ENCODE measurements around the gene DOCK6.

The DOCK6 gene

GRCh38 chr19:11273989-11274388, 11.7 kb upstream of the DOCK6 start:
- DNase-seq (ENCODE audit: low read depth, low spot score) = no peak

GRCh38 chr19:11273296-11273695, 11.0 kb upstream of the DOCK6 start:
- DNase-seq (ENCODE audit: low read depth, low spot score) = no peak

- no peak for DNase-seq (ENCODE audit: low read depth, low spot score)
These were observed 7.1 kb upstream of the DOCK6 start for GRCh38 chr19:11269408-11269807.

GRCh38 chr19:11268783-11269267, 6.5 kb upstream of the DOCK6 start:
- DNase-seq (ENCODE audit: low read depth, low spot score) = no peak

- no peak for DNase-seq (ENCODE audit: low read depth, low spot score)
These were observed 5.2 kb upstream of the DOCK6 start for GRCh38 chr19:11267316-11268085.

- no peak for DNase-seq (ENCODE audit: low read depth, low spot score)
These were observed 3.5 kb upstream of the DOCK6 start for GRCh38 chr19:11265785-11266236.

GRCh38 chr19:11265177-11265784, 3.0 kb upstream of the DOCK6 start:
- DNase-seq (ENCODE audit: low read depth, low spot score) = no peak

- no peak for DNase-seq (ENCODE audit: low read depth, low spot score)
These were observed 2.3 kb upstream of the DOCK6 start for GRCh38 chr19:11264452-11265176.

GRCh38 chr19:11263726-11264125, 1.4 kb upstream of the DOCK6 start:
- no peak for DNase-seq (ENCODE audit: low read depth, low spot score)

GRCh38 chr19:11261431-11261970, 823 bp downstream of the DOCK6 start:
- no peak for DNase-seq (ENCODE audit: low read depth, low spot score)

- no peak for DNase-seq (ENCODE audit: low read depth, low spot score)
These were observed 1.3 kb downstream of the DOCK6 start for GRCh38 chr19:11260996-11261395.

GRCh38 chr19:11257846-11258380, 4.4 kb downstream of the DOCK6 start:
- DNase-seq (ENCODE audit: low read depth, low spot score) = no peak

- DNase-seq (ENCODE audit: low read depth, low spot score) = no peak
These were observed 6.1 kb downstream of the DOCK6 start for GRCh38 chr19:11256189-11256588.

- DNase-seq (ENCODE audit: low read depth, low spot score) = no peak
These were observed 7.7 kb downstream of the DOCK6 start for GRCh38 chr19:11254666-11255065.

GRCh38 chr19:11252665-11253355, 9.5 kb downstream of the DOCK6 start:
- no peak for DNase-seq (ENCODE audit: low read depth, low spot score)

- no peak for DNase-seq (ENCODE audit: low read depth, low spot score)
These were observed 10.5 kb downstream of the DOCK6 start for GRCh38 chr19:11251650-11252314.

- DNase-seq (ENCODE audit: low read depth, low spot score) = no peak
These were observed 11.1 kb downstream of the DOCK6 start for GRCh38 chr19:11251217-11251616.

GRCh38 chr19:11248852-11249251, 13.5 kb downstream of the DOCK6 start:
- DNase-seq (ENCODE audit: low read depth, low spot score) = no peak

- DNase-seq (ENCODE audit: low read depth, low spot score) = no peak
These were observed 14.4 kb downstream of the DOCK6 start for GRCh38 chr19:11247934-11248333.

- DNase-seq (ENCODE audit: low read depth, low spot score) = no peak
These were observed 14.9 kb downstream of the DOCK6 start for GRCh38 chr19:11247391-11247790.

GRCh38 chr19:11246941-11247340, 15.4 kb downstream of the DOCK6 start:
- DNase-seq (ENCODE audit: low read depth, low spot score) = no peak

Measured in activated CD4-positive, CD25-positive, alpha-beta regulatory T cell treated with anti-CD3 and anti-CD28 coated beads, Interleukin-2, amount 50 U/mL, for 16 hours (primary cell).